Middle frontal gyrus (tissue), 1 donor: ENCODE data around the gene ANKRD49.

ENCODE experiments used
- DNase-seq: peaks from one replicate; pipeline ENCODE4 v3.0.0-alpha.2; 2015; ENCODE audit warnings: low spot score; ENCODE audit errors: extremely low spot score

Gene ANKRD49

GRCh38 chr11:94543695-94544645, 50.2 kb downstream of the ANKRD49 start, which contains the start of gene FUT4:
TSS of gene FUT4 (plus strand) at chr11:94543921. CDS start at chr11:94544134, 213 bp downstream.
- peak; percentile 42 for DNase-seq

DNA sequence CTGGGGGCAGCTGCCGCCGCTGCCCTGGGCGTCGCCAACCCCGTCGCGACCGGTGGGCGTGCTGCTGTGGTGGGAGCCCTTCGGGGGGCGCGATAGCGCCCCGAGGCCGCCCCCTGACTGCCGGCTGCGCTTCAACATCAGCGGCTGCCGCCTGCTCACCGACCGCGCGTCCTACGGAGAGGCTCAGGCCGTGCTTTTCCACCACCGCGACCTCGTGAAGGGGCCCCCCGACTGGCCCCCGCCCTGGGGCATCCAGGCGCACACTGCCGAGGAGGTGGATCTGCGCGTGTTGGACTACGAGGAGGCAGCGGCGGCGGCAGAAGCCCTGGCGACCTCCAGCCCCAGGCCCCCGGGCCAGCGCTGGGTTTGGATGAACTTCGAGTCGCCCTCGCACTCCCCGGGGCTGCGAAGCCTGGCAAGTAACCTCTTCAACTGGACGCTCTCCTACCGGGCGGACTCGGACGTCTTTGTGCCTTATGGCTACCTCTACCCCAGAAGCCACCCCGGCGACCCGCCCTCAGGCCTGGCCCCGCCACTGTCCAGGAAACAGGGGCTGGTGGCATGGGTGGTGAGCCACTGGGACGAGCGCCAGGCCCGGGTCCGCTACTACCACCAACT, 51.0 kb downstream of the ANKRD49 start:
- DNase-seq: no peak

DNA sequence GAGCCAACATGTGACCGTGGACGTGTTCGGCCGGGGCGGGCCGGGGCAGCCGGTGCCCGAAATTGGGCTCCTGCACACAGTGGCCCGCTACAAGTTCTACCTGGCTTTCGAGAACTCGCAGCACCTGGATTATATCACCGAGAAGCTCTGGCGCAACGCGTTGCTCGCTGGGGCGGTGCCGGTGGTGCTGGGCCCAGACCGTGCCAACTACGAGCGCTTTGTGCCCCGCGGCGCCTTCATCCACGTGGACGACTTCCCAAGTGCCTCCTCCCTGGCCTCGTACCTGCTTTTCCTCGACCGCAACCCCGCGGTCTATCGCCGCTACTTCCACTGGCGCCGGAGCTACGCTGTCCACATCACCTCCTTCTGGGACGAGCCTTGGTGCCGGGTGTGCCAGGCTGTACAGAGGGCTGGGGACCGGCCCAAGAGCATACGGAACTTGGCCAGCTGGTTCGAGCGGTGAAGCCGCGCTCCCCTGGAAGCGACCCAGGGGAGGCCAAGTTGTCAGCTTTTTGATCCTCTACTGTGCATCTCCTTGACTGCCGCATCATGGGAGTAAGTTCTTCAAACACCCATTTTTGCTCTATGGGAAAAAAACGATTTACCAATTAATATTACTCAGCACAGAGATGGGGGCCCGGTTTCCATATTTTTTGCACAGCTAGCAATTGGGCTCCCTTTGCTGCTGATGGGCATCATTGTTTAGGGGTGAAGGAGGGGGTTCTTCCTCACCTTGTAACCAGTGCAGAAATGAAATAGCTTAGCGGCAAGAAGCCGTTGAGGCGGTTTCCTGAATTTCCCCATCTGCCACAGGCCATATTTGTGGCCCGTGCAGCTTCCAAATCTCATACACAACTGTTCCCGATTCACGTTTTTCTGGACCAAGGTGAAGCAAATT, 51.7 kb downstream of the ANKRD49 start:
- no peak for DNase-seq

GRCh38 chr11:94546162-94546470, 52.3 kb downstream of the ANKRD49 start:
- DNase-seq: no peak

DNA sequence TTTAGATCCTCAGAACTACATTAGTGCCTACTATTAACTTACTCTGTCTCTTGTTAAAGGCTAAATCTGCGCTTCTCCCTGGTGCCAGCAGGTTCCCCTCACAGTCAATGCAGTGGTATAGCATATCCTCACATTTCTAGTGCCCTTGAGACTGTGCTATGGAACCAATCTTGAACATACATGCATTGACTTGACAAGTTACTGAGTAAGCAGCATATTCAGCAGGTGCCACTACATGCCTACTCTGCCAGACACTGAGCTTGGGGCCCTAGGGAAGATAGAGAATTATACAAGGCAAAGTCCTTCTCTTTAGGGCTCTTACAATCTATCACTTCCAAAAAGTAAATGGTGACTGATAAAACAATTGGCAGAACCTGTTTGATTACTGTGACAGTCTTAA, 53.1 kb downstream of the ANKRD49 start:
- DNase-seq: no peak

GRCh38 chr11:94549146-94549545, 55.4 kb downstream of the ANKRD49 start:
- no peak for DNase-seq
